Iris pigment epithelial cell (primary cell): ENCODE data around the gene STK39.
A peak's percentile ranks its signal among the peaks of the same experiment; 100 is the strongest.

Experiments
- DNase-seq: peaks from one replicate; pipeline ENCODE4 v3.0.0-alpha.2; 2011; ENCODE audit warnings: low read depth

STK39 gene

DNA sequence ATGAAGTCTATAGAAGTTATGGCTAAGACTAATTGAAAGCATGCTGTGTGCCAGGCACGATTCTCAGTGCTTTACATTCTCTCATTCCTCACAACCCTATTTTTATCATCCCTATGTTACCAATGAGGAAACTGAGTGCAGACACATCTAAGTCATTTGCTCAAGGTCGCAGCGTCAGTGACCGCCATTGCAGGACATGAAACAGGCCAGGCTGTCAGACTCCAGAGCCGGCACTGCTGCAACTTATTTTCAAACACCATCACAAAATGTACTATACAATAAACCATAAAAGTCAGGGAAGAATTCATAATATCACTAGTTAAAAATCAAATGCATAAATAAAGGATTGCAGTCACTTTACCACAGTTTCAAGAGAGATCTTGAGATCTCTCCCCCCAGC is 5.6 kb downstream of the STK39 start:
- no peak for DNase-seq

DNA sequence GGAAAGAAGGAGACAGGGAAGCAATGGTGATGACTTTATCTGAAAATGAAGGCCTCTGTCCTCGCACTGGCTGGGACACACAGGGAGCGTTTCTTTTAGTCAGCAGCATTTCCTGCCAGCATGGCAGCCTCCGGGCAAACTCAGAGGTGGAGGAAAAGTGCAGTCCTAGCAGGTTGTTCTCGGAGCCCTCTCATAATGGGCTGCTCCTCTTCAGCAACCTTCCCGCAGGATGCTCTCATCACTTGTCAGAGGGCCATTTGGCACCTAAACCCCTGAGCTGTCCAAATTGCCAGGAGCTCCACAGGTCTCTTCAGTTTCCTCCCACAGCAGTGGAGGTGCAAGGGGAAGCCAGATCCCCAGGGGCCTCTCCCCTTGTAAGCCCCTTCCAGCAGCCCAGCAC is 6.2 kb downstream of the STK39 start:
- no peak for DNase-seq

DNA sequence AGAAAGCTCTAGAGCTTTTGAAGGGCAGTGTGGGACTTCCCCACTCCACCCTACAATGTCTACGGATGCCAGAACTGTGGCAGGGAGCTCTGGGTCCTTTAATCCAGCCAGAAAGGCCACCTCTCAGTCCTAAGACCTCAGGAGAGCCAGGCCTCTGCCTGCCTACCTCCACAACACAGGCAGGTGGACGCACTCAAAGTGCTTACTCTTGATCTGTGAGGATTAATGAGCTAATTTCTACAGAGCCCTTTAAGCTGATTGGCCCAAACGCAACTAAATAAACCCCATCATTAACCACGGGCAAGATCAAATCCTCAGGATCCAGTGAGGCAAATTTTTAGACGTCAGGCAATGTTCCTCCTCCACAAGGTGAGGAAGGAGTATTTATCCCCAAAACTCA is 8.1 kb downstream of the STK39 start:
- no peak for DNase-seq

DNA sequence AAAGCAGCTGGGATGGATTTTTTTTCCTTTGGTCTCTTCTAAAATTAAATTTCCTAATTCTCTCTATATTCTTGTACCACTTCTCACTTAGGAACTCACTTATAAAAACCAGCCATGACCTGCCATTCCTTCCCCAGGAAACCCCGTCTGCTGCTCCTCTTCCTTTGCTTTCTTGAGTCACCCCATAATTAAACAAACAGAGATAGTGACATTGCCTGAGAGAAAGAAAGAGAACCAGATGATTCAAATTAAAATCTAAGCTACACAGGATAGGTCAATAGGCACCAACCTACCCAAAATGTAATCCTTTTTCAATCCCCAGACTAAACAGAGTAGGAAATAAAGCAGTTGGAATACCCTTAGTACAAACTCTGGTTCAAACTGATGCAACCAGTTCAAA is 9.7 kb downstream of the STK39 start:
- DNase-seq: peak; percentile 58

DNA sequence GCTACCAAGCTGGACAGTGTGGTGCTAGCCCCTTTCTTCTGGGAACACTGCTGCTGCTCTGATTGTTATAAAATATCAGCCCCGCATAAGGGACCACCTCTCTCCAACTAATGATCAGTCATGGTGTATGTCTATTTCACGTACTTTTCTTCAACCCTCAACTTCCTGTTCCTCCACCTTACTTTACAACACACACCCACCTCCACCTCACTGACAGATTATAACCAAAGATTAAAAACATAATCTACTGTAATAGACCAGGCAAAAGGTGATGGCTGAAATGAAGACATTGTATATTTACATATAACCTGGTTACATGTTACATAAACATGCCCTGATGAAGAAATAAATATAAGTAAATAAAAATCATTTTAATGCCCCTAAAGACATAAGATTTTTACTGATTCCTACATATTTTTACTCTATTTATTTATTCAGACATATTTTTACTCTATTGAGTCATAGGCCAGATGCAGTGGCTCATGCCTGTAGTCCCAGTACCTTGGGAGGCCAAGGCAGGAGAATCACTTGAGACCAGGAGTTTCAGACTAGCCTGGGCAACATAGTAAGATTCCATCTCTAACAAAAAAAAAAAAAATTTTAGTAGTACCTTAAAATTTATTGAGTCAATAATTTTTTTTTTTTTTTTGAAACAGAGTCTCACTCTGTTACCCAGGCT is 12.8 kb downstream of the STK39 start:
- peak; percentile 48 for DNase-seq

DNA sequence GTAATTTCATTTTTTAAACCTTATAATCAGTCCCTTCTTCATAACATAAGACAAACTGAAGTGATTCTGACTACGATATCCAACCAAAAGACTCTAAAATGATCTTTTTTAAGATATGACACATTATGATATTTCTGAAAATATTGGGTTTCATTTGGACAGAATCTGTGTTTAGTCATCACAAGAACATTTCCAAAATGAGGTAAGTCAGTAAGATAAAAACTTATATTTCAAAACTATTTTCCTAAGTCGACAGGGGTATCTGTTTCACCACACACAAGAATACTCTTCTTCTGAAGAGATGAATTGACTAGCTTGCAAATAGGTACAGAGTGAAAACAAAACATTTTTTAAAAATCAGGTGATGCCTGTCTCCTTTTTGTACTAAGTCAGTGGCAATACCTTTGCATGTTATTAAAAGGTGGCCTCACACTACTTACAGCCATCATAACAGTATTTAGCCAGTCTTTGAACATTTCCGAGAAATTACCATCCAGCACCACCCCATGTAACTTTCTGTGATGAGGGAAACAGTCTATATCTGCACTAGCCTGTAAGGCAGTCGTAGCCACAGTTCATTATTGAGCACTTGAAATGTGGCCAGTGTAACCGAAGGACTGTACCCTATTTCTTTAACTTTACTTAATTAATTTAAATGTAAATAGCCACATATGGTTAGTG is 13.5 kb downstream of the STK39 start:
- DNase-seq: peak; percentile 75

DNA sequence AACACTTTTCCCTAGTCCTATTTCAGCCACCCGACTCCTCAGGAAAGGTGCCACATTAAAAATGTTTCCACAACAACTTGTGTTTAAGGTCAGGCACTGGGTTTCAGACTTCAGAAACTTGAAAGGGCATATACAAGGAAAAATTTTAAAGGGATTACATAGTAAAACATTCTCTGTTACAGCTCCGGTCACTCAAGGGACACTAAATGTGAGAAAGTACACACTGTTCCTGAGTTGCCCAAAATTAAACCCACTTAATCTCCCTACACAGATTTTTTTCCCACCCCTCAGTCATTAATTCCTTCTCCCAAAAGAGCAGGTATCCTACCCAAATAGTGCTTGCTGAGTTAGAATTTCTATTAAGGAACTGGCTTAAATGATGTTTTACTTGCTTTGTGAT is 14.2 kb downstream of the STK39 start:
- peak; percentile 43 for DNase-seq

DNA sequence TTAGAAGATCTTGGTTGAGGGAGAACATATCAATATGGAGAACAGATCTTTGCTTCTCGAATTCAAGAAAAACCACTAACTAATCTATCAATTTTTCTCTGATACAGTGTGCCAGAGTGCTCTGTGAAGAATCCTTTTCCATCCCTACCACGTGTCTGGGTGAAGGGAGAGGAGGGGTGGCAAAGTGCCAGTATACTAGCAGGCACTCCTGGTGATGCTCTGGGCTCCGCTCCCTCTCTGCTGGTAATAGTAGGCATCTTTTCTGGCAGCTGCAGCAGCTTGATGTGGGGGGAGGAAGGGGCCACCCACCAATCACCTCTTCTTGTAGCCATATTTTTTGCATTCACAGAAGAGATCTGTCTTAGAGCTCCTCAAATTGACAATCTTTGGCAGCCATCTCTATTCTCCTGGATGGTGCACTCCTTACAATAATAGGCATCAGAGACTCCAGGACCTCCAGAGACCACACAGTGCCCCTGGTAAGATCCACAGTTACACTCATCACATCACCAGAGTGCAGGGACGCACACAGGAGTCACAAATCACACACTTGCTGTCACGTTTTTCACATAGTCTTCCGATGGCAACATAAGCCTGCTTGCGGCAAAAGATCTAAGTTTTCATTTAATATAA is 15.7 kb downstream of the STK39 start:
- DNase-seq: no peak

DNA sequence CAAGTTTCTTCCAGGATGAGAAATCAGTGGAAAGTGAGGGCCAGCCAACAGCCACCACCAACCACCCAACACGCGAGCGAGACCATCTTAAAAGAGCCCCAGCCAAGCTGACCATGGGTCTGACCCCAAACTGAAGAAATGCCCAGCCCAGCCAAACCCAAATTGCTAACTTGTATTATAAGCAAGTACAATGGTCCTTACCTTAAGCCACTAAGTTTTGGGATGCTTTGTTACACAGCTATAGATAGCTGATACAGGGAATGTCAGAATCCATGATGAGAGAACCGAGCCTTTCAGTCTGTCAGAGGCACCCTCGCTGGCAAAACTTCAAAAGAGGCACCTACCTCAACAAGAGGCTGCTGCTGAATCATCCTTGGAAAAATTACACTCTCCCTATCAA is 17.0 kb downstream of the STK39 start:
- no peak for DNase-seq

DNA sequence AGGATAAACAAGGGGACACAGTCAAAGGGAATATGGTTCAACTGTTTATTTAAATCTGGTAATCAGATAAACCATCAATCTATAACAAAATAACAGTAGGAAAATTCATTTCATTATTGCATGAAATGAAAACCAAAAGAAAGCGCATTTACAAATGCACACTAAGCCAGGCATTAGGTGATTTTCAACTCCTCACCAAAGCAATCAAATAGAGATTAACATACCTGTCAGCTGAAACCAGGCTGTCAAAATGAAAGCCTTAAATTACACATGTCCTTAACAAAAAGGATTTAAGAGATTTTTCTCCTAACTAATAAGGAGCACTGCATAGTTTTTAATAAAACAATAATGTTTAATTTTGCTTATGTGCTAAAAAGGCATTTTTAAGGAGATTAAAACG is 23.0 kb downstream of the STK39 start:
- DNase-seq: no peak

DNA sequence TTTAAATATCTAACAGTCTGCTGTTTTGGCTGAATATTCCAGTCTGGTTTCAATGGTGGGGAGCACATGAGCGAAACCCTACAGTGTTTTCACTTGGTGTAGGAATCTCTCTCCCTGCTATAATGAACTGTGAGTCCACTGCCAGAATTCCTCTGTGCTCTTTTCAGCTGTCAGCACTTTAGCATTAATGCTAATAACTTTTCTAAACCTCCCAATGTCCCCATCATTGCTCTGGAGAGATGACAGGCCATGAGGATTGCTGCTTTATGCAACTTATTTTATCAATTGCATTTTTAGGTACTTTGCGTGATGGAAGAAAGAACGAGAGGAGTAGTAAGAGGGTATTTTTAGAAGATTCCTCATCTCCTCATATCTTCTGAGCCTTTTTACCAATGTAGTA is 25.3 kb downstream of the STK39 start:
- no peak for DNase-seq

DNA sequence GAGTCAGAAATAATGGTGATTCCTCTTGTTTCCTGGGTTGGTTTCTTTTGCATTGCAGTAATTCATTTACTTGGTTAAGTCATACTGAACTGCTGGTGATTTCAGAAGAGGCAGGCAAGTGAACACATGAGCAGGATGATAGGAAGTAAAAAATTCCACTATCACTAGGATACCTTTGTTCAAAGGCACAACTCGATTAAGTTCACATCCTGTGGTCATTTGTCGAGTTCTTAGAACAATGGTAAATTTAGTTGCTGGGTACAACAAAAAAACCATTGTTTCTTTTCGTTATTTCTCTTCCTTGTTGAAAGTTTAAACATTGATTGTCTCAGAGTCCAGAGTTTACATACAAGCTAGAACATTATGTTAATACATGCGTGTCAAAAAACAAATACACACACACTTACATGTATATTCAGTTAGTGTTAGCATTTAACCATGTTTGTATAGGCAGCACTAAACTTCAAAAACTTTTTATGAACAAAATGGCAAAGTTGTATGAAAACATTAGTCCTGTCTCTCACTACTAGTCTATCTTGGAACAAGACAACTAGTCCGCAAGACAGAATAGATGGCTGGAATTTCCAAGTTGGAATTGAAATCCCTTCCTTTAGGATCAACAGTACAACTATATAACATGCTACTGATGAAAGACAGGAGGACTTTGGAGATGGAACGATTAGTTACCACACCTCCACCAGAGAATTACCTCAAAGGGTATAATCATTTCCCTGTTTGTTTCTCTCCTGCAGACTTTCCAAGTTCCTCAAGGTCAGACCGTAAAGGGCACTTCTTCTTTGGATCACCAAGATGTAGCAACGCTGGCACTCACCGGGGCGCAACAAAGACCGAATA is 26.2 kb downstream of the STK39 start:
- DNase-seq: peak; percentile 42

DNA sequence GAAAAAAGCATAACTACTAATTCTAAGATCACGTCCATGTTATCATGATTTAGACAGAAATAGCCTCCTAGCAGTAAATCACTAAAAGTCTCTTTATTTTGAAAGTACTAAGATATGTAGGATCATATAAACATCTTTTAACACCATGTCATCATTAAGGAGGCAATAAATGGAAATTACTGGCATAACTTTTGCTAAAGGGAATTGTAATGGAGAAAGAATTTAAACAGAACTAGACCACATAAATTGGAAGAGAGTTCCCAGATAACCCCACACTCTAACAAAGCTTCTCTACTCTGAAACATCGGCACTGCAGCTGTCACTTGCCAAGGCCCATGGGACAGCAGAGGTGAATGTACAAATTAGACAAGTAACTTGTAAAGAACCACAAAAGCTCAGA is 29.5 kb downstream of the STK39 start:
- no peak for DNase-seq

DNA sequence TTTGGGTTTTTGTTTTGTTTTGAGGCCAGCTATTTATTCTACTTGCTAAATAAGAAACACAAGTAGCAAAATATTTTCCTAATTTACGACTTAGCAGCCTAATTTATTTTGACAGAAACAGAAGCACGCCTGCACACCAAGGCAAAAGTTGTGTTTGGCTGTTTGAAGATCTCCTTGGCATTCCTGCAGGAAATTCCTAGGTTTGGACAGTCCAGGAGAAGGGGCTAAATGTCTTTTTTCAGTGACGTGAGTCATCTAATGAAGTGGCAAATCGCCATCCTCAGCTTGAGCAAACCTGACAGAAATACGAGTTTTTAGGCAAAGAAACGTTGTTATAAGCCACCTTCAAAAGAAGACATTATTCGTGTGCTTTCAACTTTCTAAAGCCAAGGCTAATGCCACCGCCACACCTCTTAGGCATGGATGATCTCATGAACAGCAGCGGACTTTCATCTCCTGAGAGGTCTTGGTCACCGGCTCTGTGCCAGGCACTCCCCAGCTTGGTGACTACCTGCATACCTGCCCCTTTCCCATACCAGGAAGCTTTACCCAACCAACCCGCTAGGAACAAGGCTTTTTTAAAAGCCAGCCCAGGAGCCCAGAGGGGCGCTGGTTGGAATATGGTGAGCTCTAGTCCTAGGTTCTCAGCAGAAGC is 30.9 kb downstream of the STK39 start:
- peak; percentile 28 for DNase-seq

DNA sequence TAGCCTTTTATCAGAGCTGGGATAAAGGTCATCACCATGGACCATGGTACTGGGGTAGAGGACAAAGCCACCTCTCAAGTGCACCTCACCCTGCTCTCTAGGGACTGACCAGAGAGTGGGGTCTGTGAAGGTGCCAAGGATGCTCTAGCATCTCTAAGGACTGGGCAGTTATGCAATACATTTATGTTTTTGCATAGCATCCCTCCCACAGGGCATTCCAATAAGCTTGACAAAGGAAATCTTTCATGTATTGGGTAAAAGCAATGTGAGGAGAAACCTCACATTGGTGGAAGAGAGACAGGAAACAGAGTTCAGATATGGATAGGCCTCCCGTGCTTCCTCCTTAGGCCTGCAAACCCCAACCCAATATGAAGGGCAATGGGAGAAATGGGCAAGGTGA is 31.6 kb downstream of the STK39 start:
- DNase-seq: peak; percentile 60

DNA sequence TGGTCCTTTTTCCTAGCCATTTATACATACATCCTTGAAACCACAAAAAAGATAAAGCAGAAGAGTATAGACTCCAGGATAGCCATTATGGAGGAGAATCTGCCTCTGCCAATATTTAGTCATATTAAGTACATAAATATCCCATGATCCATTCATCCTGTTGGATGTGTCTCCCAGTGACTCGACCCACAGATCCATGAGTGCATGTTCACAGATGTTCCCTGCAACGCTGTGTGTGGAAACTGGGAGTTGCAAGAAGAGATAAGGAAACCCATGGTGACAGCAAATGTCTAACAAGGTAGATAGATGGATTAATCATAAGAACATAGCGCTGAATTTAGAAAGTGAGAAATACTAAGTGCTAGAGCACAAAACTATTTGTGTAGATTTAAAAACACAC is 34.5 kb downstream of the STK39 start:
- no peak for DNase-seq

DNA sequence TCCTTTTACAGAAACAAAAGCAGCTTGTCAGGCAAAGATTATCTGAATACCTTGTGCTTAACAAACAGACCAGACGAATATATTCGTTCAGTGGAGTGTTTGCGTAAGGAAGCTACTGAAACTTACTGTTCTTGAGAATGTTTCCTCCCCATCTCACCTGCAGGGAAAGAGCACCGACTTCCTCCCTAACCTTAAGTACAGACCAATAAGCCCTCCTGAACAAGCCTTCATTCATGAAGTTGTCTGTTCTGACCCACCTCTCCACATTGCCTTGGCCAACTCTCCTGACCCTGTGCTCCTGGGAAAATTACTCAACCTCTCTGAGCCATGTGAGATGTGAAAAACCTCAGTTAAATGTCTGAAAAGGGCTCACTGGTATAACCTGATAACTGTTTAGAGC is 35.2 kb downstream of the STK39 start:
- no peak for DNase-seq

DNA sequence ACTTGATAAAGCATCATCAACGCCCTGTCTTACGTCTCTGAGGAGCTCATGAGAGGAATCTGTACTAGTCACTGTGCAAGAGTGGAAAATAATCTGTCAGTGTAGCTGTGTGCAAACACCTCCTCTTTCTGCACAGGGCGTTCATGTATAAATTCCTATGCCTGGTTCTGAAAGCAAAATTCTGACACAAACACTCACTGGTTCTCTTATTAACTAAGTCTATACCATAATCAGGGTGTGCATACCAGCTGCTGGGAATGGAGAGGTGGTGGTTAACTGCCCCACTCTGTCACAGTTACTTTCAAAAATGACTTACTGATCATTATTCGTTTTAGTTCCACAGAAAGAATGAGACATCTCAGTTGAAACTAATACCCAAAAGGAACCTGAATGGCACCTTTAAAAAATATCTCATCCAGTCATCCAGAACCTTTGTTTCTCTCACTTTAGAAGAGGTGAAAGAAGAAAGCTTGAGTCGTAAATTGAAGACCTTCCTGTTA is 35.7 kb downstream of the STK39 start:
- no peak for DNase-seq

DNA sequence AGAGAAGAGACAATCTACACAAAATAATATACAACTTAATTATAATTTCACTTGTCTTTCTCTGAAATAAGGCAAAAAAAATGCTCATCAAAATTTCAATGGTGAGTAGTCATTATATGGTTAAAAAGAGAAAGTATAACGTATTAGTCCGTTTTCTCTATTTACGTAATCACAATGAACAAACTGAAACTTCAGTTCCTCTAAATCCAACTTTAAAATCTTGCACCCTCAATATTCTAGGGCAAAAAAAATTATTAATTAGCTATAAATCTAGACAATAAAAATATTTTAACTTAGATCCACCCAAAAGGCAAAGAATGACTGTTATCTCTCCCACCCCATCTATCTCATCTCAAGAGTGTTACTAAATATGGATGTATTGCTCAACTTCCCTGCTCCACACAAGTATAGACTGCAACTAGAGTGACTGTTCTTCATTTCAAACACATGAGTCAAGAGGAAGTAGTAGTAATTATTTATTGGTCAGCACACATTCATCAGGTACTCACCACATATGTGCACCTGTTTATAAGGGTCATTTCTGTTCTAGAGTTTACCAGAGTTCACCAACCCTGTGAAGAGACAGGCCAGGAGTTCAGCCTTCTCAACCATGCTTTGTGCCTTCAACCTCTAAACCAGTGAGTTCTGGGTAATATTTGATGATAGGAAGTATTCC is 36.4 kb downstream of the STK39 start:
- peak; percentile 96 for DNase-seq

DNA sequence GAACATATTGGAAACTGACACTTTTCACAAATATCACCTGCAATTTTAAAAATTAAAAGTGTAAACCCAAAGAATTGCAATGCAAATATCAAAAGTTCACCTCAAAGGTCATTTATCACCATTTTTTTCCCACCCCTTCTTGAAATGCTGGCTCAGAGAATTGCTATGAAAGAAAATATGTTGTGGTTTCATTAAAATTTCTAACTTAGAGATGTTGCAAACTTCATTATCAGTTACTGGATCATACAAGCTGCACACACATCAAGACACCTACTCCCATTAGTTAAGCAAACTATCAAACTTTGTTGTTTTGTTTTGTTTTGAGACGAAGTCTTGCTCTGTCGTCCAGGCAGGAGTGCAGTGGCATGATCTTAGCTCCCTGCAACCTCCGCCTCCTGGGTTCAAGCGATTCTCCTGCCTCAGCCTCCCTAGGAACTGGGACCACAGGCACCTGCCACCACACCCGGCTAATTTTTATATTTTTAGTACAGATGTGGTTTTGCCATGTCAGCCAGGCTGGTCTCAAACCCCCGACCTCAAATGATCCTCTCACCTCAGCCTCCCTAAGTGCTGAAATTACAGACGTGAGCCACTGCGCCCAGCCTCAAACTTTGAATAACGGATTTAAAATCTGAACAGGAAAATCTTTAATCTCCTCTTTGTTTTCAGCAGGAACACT is 37.0 kb downstream of the STK39 start:
- DNase-seq: no peak

DNA sequence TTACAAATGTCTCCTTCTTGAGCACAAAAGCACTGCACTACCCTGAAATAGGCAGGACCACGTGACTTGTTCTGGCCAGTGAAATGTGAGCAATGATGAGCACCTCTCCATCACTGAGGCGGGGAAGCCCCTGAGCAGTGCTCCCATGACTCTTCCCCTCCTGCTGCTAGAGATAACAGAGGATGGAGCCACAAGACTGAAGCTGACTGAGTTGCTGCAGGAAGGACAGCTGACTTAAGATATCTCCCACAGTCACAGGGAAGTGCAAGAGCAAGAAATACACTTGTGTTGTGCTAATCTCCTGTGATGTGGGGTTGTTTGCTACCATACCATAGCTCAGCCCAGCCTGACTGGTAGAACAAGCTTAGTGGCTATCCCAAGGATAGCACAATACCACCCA is 38.7 kb downstream of the STK39 start:
- DNase-seq: no peak
